ENCODE results near the gene EFNA2.
"Not testable (repeated sequence)": the region's sequence is repeated elsewhere in the genome, so short reads cannot be mapped to it uniquely, and the experiment has no call there.

- TF ChIP-seq CTCF (IDR thresholded peaks at IDR 0.05; ENCODE audit: poor library complexity, severe bottlenecking); SMC3 (conservative IDR thresholded peaks at IDR 0.05; ENCODE audit: poor library complexity); POLR2AphosphoS5 (IDR thresholded peaks at IDR 0.05); EZH2 (IDR thresholded peaks at IDR 0.05; ENCODE audit: borderline replicate concordance, insufficient read depth, low read length, poor library complexity, severe bottlenecking); EP300 (conservative IDR thresholded peaks at IDR 0.05; ENCODE audit: poor library complexity, severe bottlenecking); MXI1 (conservative IDR thresholded peaks at IDR 0.05; ENCODE audit: poor library complexity, severe bottlenecking); TAF1 (IDR thresholded peaks at IDR 0.05; ENCODE audit: low read depth); REST (IDR thresholded peaks at IDR 0.05; ENCODE audit: borderline replicate concordance); RAD21 (conservative IDR thresholded peaks at IDR 0.05): not testable (repeated sequence)
Measured at GRCh38 chr19:1246265-1247087, 39.2 kb upstream of the EFNA2 start.
